HG02938 (cell line): ENCODE results near the gene RASA2.

Experiments
- ATAC-seq: cut with Tn5 transposase; IDR thresholded peaks from one replicate; pipeline ENCODE4 v1.9.1; 2021; ENCODE audit warnings: mild to moderate bottlenecking, moderate library complexity; ENCODE audit not compliant: unreplicated experiment

The RASA2 gene

DNA sequence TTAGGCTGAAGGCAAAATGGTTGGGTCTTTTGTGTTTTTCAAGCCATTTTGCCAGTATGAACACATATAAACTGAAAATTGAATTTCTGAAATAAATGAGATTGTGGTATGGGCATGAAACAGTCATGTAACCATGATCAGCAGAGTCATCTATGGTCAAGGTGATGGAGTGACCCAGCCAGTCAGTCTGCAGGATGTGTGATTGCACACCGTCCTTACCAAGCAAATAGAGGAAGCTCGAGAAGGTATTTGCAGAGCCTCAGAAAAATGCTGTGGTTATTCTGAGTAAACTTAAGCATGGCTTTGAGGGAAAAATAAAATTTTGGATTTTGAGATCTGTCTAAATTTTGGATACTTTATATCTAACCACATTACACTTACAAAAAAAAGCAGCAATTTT, 155.4 kb downstream of the RASA2 start:
- ATAC-seq: no peak

DNA sequence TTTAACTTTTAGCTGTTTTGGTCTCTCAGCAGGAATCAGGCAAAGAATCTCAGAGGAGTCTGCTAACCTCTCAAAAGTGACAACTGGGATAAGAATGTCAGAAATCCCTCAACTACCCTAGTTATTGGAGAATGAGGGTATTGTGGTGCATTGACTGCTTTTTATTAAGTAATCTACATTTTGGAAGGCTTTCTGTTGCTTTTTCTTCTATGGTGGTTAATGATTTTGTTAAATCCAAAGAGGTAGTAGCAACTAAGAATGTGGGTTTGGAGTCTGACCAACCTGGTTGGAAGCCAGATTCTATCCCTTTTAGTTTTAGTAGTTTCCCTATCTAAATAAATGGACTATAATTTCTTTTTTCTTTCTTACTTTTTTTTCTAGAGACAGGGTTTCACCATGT, 156.6 kb downstream of the RASA2 start:
- no peak for ATAC-seq

DNA sequence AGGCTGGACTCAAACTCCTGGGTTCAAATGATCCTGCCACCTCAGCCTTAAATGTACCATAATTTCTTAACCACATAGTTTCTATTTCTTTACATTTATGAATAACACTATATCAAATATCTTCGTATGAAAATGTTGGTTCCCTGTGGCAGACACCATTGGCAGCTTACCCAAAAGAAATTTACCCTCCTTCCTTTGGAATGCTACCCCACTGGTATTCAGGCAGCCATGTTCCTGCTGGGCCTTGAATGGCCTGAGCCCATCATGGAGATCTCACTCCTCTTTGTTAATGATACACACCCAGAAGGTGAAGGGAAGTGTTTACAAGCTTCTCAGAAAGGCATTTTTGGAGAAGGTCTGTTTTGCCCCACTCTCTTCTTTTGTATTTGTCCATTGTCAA, 157.0 kb downstream of the RASA2 start:
- ATAC-seq: no peak

DNA sequence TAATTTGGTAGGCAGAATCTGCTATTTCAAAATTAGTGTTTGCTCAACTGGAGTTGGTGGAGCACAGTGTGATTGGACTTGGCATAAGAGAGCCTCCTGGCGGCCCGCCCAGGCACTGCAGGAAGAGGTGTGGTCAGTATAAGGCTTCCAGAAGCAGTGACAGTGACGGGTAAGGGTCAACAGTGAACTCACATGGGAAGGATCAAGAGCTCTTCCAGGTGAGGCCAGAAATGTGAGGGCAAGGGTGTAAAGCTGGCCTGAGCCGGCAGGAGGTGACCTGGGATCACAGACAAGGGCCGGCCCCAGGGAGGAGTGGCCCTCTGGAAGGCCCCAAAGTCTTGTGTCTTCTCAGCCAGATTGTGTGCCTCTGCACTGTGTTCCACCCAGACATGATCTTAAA, 158.1 kb downstream of the RASA2 start:
- no peak for ATAC-seq

DNA sequence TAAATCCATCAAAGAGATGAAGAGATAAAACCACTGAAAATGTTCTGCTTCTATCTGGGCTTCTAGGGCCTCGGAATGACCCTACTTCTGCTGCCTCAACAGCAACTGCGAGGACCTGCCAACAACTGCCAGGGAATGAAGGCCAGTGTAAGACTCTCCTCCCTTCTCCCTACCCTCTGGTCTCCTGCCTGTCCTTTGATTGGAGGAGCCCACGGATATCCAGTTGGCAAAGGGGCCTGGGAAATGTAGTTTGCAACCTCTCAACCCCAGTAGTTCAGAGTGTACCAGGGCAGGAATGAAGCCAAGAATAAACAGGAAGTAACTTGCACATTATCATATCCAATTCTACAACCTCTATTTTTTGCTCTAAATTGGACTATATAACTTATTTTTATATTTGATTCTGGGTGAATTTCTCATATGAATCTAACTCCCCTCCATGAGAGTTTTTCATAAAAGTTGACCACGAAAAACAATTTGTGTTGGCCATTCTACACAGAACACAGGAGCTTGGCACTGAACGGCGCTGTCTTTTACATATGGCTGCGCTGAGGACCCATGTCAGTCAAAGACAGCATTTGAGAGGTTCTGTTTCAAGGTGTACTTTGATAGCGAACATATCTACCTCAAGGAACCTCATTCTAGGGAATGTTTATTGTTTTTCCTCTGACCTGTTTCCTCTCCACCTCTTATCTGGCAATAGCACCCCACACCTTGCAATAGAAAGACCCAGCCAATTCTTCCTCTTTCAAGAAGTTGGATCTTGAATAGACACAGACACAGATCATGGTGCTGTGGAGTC, 160.1 kb downstream of the RASA2 start:
- ATAC-seq: no peak

DNA sequence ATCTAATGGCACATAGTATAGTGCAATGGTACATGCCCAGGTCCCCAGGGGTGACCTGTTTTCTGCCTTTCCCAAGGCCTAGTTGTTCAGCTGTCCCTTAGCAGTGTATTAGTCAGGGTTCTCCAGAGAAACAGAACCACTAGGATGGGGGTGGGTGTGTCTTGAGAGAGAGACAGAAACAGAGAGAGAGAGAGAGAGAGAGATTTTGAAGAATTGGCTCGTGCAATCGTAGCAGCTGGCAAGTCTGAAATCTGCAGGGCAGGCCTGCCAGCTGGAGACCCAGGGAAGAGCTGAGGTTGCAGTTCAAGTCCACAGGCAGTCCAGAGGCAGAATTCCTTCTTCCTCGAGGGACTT, 160.7 kb downstream of the RASA2 start:
- ATAC-seq: no peak

DNA sequence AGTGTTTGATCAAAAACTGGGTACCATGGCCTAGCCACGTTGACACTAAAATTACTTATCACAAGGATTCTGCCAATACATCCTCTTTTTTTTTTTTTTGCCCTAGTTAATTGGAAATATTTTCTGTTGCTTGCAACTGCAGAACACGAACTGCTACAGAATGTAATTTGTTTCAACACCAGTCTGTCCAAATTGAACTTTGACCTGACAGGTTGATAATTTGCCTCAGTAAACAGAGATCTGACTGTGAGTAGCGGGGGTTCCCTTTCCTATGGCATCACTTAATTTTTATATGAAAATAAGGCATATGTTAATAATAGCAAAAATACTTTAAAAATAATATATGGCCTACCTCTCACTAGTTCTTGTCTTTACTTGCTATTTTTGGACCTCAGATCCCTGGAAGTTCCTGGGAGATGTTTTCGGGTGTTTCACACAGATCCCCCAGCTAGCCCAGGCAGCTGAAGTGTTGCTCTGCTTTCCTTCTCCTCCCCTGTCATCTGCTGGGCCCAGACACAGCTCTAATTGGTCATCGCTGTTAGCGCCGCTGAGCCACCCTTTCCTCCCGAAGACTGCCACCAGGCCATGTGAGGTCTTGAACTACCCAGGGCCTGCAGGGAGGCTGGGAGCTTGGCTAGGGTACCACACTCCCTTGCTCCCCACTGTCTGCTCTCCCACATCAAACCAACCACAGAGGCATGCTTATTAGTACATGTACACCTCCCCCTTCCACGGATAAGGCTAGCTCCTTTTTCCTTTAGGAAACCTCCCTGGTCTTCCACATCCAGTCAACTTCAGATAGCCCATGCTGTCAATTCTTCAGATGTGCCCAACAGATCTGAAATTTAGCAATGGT, 161.5 kb downstream of the RASA2 start:
- ATAC-seq: no peak

DNA sequence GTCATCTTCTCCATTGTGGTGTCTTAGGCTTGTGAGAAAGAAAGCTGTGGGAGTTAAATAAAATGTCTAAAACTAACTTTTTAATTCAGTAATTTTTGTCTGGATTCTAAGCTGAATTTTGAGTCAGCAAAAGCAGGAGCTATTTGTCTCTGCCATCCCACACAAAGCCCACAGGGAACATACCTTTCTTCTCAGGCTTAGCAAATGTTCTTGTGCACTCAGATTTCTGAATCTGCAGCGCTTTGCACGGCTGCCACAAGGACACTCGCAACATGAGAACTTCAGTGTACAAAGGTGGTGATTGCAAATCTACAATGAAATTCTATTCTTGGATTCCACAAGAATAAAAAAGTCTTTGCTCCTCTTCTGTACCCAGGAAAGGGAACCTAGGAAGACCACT, 163.0 kb downstream of the RASA2 start:
- no peak for ATAC-seq

DNA sequence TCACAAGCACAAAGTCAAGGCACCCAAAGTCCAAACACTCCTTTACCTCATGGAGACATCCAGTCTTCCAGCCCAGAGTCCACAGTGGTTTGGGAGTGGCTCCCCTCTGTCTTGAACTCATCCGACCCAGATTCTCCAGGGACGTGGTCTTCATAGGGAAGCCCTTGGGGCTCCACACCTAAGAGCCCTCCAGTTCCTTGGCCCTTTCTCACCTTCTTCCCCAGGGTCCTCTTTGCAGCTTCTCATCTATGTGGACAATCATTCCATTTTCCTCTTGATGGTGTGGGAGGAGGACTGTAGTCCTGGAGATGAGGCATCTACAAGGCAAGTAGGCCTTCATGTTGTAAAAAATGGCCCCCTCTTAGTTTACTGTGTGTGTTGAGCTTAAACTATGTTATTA, 164.0 kb downstream of the RASA2 start:
- ATAC-seq: no peak

DNA sequence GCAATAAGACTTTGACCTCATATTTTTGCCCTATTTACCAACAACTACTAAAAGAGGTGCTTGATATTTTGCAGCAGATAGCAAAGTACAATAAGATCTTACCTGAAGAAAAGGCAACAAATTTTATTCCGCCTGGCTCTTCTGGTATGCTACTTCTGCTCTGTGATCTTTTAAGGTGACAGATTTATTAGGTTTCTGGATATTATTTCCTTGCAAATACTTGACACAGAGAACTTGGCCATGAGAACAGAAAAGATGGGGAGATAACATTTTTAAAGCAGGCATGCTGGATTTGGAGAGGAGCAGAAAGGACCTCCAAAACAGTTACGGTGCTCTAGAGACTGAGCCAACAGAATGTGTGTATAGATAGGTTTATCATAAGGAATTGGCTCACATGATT, 164.6 kb downstream of the RASA2 start:
- ATAC-seq: no peak

DNA sequence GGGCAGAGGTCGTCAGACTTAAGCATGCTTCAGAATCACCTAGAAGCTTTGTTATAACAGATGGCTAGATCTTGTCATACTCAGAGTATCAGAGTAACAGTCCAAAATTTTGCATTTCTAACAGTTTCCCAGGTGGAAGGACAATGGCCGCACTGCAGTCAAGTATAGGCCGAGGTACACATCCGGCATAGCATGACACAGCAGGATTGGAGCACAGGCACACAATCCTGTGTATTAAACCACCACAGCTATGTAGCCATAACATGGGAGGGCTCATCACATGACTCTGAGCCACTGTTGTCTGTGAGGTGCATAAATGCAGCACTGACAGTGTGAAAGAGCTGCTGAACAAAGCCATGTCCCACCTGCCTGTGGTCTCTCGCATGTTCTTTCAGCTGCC, 165.5 kb downstream of the RASA2 start:
- no peak for ATAC-seq

DNA sequence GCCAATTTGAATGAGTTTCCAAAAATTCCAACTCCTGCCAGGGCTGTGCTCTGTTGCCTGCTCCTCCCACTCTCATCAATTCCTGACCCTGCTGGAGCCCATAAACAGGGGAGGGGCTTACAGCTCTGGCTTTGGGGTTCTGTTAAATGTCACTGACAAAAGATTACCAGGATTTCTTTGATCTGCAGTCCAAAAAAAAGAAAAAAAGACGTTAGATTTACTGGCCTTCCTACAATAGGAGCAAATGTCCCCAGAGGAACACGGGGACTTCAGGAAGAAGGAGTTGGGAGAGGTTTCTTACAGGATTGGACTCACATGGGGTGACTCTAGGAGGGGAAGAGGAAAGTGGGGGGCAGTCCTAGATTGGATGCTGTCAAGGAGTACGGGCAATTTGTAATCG, 167.0 kb downstream of the RASA2 start:
- ATAC-seq: no peak

DNA sequence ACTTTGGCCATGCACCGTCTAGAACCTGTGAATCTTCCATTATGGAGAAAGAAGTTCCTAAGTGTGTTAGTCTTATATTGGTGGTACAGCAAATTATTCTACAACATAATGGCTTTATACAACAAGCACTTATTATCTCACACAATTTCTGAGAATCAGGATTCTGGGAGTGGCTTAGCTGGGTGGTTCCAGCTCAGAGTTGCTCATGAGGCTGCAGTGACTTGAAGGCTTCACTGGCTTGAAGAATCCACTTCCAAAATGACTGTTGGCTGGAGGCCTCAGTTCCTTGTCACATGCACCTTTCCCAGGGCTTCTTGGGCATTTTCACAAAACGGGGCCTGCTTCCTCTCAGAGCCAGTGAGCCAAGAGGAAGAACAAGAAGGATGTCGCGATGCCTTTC, 169.0 kb downstream of the RASA2 start:
- ATAC-seq: no peak

DNA sequence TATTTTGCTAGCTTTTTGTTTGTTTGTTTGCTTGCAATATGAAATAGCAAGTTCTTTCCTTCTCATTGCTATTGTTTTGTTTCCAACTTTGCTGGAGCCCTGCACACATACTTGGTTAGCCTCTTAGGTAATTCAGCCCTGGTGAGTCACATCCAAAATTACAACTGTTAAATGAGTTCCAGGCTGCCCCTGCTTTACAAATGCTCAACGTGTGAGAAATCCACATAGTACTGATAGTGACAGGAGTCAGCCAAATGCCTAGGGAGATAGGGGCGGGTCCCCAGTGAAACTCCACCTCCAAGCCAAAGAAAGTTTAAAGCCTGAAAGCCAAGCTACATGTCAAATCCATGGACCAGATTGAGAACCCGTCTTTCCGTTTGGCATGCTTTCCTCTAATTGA, 169.9 kb downstream of the RASA2 start:
- ATAC-seq: no peak

DNA sequence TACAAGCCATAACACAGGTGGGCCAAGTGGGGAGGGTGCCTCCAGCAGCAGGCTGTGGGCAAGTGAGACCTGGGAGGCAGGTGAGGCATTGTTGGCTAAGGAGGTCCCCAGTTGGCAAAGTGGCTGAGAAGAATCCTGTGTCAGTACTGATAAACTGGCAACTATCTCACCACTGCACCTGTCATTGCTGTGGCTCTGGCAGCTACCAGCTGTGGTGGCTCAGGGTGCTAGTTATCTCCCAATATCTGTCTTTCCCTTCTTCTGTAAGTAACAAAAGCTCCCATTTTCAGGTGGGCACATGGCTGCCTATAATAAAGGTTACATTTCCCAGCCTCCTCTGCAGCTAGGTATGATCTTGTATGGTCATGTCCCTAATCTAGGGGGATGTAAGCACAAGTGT, 170.7 kb downstream of the RASA2 start:
- ATAC-seq: no peak

DNA sequence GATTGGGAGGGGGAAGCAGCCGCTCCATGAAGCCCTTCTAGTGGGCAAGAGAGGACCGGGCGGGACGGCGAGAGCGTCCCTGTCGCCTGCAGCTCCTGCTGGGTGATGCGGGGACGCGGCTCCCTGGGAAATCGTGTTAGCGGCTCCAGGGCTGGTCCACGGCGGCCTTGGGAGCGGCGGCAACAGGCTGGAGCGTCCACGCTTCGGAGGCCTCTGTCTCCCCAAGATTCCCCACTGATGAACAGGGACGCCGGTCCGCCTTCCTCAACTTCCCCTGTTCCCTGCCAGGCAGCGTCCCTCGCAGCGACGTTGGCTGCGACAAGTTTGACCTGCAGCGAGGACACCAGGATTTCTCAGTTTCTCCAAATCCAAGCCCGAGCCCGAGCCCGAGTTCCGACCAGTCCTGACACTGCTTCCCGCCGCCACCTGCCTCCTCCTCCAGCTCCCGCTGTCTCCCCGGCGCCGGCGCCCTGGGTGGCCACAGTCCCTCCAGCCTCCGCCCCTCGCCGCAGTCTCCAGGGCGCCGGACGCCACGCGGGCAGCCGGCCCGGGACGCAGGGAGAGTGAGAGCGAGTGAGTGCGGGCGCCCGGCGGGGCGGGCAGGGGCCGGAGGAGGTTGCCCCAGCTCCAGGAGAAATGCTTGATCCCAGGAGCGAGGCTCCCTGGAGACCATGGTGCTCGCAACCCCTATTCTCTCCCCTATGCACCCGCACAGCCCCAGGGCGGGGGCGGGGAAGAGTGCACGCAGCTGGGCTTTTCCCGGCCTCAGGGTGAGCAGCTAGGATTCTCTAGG, 173.2 kb downstream of the RASA2 start:
- ATAC-seq: no peak

DNA sequence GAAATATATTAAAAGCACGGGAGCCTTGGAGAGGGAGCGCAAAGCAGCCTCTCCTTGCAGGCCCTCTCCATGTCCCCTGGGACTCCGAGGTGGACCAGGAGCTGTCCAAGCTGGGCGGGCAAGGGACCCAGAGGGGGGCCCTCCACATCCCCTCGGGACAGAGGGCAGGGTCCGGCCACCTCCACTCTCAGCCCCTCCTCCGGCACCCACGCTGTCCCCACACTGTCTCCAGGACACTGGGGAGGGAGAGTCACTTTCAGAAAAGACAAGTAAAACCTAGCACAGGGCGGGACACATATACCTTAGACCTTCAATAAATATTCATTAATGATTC, 173.8 kb downstream of the RASA2 start:
- ATAC-seq: no peak

DNA sequence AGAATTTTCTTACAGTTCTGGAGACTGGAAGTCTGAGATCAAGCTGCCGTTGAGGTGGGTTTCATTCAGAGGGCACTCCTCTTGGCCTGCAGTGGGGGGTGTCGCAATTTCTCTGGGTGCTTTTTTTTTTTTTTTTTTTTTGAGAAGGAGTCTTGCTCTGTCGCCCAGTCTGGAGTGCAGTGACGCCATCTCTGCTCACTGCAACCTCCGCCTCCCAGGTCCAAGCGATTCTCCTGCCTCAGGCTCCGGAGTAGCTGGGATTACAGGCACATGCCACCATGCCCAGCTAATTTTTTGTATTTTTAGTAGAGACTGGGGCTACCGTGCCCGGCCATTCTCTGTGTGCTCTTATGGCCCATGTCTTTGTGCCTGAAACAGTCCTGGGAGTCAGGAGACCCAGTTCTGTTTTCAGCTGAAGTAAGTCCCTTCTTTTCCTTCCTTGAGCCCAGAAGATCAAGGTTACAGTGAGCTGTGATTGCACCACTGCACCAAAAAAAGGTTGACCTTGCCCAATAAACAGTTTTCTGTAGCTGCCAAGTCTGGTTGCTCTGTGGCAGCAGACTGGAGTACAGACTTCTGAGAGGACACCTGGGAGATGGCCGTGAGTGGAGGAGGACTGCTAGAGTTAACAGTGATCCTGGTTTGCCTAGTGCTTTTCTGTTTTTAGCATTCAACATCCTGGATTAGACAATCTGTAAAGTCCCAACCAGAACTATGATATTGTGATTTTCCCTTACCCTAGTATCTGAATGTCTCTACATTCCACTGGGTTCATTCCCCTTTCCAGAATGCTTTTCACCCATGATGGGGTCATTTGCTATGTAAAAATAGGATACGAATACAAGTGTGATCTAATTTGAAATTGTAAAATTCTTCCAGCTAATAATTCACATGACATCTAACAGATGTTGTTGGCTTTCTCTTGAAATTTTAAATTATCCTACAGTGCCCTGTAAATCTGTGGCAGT, 174.7 kb downstream of the RASA2 start:
- no peak for ATAC-seq

DNA sequence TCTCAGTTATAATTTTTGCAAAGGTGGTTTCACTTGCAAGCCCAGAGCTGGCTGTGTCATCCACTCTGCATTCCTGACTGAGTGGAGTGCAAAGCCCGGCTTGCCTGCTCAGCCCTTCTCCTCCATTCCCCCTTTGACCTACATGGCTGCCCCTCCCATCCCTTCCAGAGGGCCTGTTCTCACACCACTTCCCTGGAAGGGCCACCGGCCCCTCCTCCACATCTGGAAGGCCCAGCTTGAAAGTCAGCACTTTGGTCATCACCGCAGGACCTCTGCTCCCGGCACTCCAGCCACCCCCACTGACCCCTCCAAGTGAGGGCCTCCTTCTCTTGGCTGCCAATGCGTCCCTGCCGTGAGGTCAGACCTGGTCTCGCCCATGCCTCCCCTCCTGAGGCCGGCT, 177.2 kb downstream of the RASA2 start:
- ATAC-seq: no peak
